HepG2 (cell line): ENCODE measurements around the gene MBLAC2. TPM values are rescaled to one million over a fixed set of nuclear protein-coding genes. Genes with fewer than 3 reads are reported as not detected.

Experiments
- FUBP1 ChIP-seq: sonication (generic); formaldehyde crosslinking; IDR thresholded peaks from 2 replicates; pipeline ENCODE4 v1.5.1; 2020; ENCODE audit warnings: missing genetic modification reagents, mild to moderate bottlenecking, borderline replicate concordance
- MTERF4 ChIP-seq: sonication (generic); formaldehyde crosslinking; IDR thresholded peaks from 2 replicates; pipeline ENCODE4 v1.8.0; 2023; ENCODE audit warnings: mild to moderate bottlenecking, missing genetic modification reagents
- MTF1 ChIP-seq: sonication (generic); formaldehyde crosslinking; IDR thresholded peaks from 2 replicates; pipeline ENCODE4 v1.5.0; 2020; ENCODE audit warnings: missing genetic modification reagents
- NFAT5 ChIP-seq: sonication (generic); formaldehyde crosslinking; IDR thresholded peaks from 2 replicates; pipeline ENCODE4 v1.4.0; 2020; ENCODE audit warnings: missing genetic modification reagents
- PTBP1 ChIP-seq: fragments of 200-400 bp; formaldehyde crosslinking; IDR thresholded peaks from 2 replicates; pipeline ENCODE4 v1.6.1; 2018; ENCODE audit warnings: low read length, low read depth; ENCODE audit not compliant: poor library complexity, severe bottlenecking
- RFXANK ChIP-seq: IDR thresholded peaks from 2 replicates; pipeline ENCODE4 v1.6.1; 2016
- TCF7L2 ChIP-seq: IDR thresholded peaks from 2 replicates; pipeline ENCODE4 v1.6.1; 2011; ENCODE audit warnings: mild to moderate bottlenecking, low read depth, low read length, moderate library complexity
- ZFP91 ChIP-seq: sonication (generic); formaldehyde crosslinking; IDR thresholded peaks from 2 replicates; pipeline ENCODE4 v1.9.0; 2022; ENCODE audit warnings: missing genetic modification reagents, mild to moderate bottlenecking, borderline replicate concordance
- ZNF225 ChIP-seq: sonication (generic); formaldehyde crosslinking; IDR thresholded peaks from 2 replicates; pipeline ENCODE4 v1.4.0; 2020; ENCODE audit warnings: mild to moderate bottlenecking, missing genetic modification reagents
- ZNF530 ChIP-seq: sonication (generic); formaldehyde crosslinking; IDR thresholded peaks from 2 replicates; pipeline ENCODE4 v1.5.0; 2020; ENCODE audit warnings: low read depth, mild to moderate bottlenecking, missing genetic modification reagents
- polyA plus RNA-seq, 8 experiments: library from polyadenylated mRNA; depleted of rRNA in 3 of 8; stranded (reverse) in 7 of 8; unstranded in 1 of 8; fragments of >200 nt; fragmentation: Illumina TruSeq in 4 of 8; extraction: Trizol in 4 of 8; gene quantifications; 2 replicates each; pipeline versions ENCODE4 v1.2.1 to v1.2.3, GENCODE V29; 2011 to 2016; ENCODE audit warnings: low read depth in 4 of 8, missing spikeins in 1 of 8, mixed read lengths in 1 of 8; ENCODE audit not compliant: insufficient read depth in 1 of 8
- total RNA-seq, 5 experiments: library from RNA; depleted of rRNA; stranded (reverse); fragments of >200 nt; fragmentation: Illumina TruSeq; extraction: Trizol; gene quantifications; 2 replicates each; pipeline ENCODE4 v1.2.3, GENCODE V29; 2016; ENCODE audit warnings: low read depth in 1 of 5
- TF ChIP-seq, protein P1 (sequence below): sonication (generic); formaldehyde crosslinking; IDR thresholded peaks from 2 replicates; pipeline ENCODE4 v1.4.0; 2020; ENCODE audit warnings: missing genetic modification reagents
- TF ChIP-seq, protein P2 (sequence below): sonication (generic); formaldehyde crosslinking; IDR thresholded peaks from 2 replicates; pipeline ENCODE4 v1.4.0; 2020; ENCODE audit warnings: mild to moderate bottlenecking, missing genetic modification reagents, borderline replicate concordance
- TF ChIP-seq, protein P3 (sequence below): sonication (generic); formaldehyde crosslinking; IDR thresholded peaks from 2 replicates; pipeline ENCODE4 v1.4.0; 2020; ENCODE audit warnings: missing genetic modification reagents, low read depth, mild to moderate bottlenecking, borderline replicate concordance

The MBLAC2 gene
- total and polyA plus RNA-seq, 2 of the 13 experiments (the other 11 are each of a cell fraction or from before 2014, with no cell fraction given) = 2.9 to 4.1 TPM

GRCh38 chr5:90473396-90474234 lies 956 bp downstream of the MBLAC2 start (continued):
- TF ChIP-seq FUBP1 (CRISPR knock-in tag) = no peak
- TF ChIP-seq TCF7L2 = no peak
- TF ChIP-seq PTBP1 = no peak
- TF ChIP-seq ZNF225 (CRISPR knock-in tag) = no peak
- no peak for TF ChIP-seq RFXANK (CRISPR knock-in tag)
- TF ChIP-seq ZNF530 (CRISPR knock-in tag) = 0 out of 2 replicates have a peak, but pooled peaks have one; percentile 10
- peak; percentile 91 for TF ChIP-seq NFAT5 (CRISPR knock-in tag)
- TF ChIP-seq, protein P1, sequence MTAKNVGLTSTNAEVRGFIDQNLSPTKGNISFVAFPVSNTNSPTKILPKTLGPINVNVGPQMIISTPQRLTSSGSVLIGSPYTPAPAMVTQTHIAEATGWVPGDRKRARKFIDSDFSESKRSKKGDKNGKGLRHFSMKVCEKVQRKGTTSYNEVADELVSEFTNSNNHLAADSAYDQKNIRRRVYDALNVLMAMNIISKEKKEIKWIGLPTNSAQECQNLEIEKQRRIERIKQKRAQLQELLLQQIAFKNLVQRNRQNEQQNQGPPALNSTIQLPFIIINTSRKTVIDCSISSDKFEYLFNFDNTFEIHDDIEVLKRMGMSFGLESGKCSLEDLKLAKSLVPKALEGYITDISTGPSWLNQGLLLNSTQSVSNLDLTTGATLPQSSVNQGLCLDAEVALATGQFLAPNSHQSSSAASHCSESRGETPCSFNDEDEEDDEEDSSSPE (CRISPR knock-in tag) = peak; percentile 32; the same call in 1 of the 2 replicates
- peak; percentile 51; the same call in 1 of the 2 replicates for TF ChIP-seq MTF1 (CRISPR knock-in tag)
- TF ChIP-seq ZFP91 (CRISPR knock-in tag) = no peak
- TF ChIP-seq, protein P2, sequence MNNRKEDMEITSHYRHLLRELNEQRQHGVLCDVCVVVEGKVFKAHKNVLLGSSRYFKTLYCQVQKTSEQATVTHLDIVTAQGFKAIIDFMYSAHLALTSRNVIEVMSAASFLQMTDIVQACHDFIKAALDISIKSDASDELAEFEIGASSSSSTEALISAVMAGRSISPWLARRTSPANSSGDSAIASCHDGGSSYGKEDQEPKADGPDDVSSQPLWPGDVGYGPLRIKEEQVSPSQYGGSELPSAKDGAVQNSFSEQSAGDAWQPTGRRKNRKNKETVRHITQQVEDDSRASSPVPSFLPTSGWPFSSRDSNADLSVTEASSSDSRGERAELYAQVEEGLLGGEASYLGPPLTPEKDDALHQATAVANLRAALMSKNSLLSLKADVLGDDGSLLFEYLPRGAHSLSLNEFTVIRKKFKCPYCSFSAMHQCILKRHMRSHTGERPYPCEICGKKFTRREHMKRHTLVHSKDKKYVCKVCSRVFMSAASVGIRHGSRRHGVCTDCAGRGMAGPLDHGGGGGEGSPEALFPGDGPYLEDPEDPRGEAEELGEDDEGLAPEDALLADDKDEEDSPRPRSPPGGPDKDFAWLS = no peak
- no peak; the same call in 1 of the 2 replicates for TF ChIP-seq MTERF4 (CRISPR knock-in tag)
- TF ChIP-seq, protein P3, sequence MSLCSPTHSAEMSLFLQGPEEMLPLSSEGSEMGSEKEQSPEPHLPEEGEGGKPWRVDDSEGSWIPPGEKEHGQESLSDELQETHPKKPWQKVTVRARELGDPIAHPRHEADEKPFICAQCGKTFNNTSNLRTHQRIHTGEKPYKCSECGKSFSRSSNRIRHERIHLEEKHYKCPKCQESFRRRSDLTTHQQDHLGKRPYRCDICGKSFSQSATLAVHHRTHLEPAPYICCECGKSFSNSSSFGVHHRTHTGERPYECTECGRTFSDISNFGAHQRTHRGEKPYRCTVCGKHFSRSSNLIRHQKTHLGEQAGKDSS = 0 out of 2 replicates have a peak, but pooled peaks have one; percentile 21
